Measurements from ENCODE around the gene IL19.

The IL19 gene

GRCh38 chr1:206867716-206868115, 97.1 kb downstream of the IL19 start:
- no peak overlapping the region for H2BK12ac ChIP-seq (ENCODE audit: low read length in 2 of 2)
- H2BK120ac ChIP-seq (ENCODE audit: low read depth, low read length): no peak overlapping the region
- DNase-seq: no peak
- no peaks in the 10 kb centered on the region for H3K79me1 ChIP-seq (replicated peaks; ENCODE audit: low read length, poor library complexity, severe bottlenecking)
- H3K4me2 ChIP-seq (ENCODE audit: low read length, poor library complexity, severe bottlenecking): no peak overlapping the region
- H3K4ac ChIP-seq (ENCODE audit: low read depth in 1 of 2, low read length in 2 of 2): no peak overlapping the region
- H3K14ac ChIP-seq (ENCODE audit: low read length in 2 of 2): no peak overlapping the region
- H3K18ac ChIP-seq (ENCODE audit: low read depth in 1 of 2, low read length in 2 of 2): no peak overlapping the region
- no peak overlapping the region for H2BK5ac ChIP-seq (ENCODE audit: low read depth, low read length, poor library complexity, severe bottlenecking)
- no peak overlapping the region for H3K9ac ChIP-seq (ENCODE audit: low read length)
- no peak overlapping the region for H2AK5ac ChIP-seq (ENCODE audit: low read length, severe bottlenecking)
- no peak overlapping the region for H3K27ac ChIP-seq (ENCODE audit: low read length, poor library complexity, severe bottlenecking)
- H4K91ac ChIP-seq (ENCODE audit: low read length): no peak overlapping the region
- H2BK15ac ChIP-seq (ENCODE audit: low read depth, poor library complexity, severe bottlenecking): no peak overlapping the region
- H2AFZ ChIP-seq (ENCODE audit: low read depth, low read length): no peak overlapping the region
- no peak overlapping the region for H3K23ac ChIP-seq (ENCODE audit: low read length in 2 of 2)
- peaks cover 3 to 40% of the 10 kb centered on the region in 2 experiments for H3K27me3 ChIP-seq (ENCODE audit: control insufficient read depth in 1 of 2, insufficient read depth in 1 of 2, low read length in 2 of 2)
- no peaks in the 10 kb centered on the region for H3K9me3 ChIP-seq (ENCODE audit: control insufficient read depth, low read length)
- no peaks in the 10 kb centered on the region for H3K4me1 ChIP-seq (ENCODE audit: control insufficient read depth, insufficient read depth, low read depth, low read length)
- H4K8ac ChIP-seq (ENCODE audit: low read length): no peak overlapping the region
- H3K36me3 ChIP-seq (ENCODE audit: control insufficient read depth in 1 of 2, insufficient read depth in 2 of 2, low read depth in 1 of 2, low read length in 2 of 2): no peaks in the 10 kb centered on the region
- no peak overlapping the region for H3K4me3 ChIP-seq (ENCODE audit: insufficient read depth in 1 of 2, low read depth in 1 of 2, low read length in 2 of 2)

DNA sequence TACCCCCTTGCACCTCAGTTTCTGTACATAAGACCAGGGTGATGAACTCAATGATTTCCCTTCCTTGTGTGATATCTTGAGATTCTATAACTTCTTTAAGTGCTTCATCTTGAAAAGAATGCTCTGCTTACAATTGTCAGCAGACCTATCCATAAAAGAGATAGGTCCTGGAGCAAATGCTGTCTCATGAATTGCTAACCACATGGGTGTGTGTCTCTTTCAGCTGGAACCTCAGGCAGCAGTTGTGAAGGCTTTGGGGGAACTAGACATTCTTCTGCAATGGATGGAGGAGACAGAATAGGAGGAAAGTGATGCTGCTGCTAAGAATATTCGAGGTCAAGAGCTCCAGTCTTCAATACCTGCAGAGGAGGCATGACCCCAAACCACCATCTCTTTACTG, 97.7 kb downstream of the IL19 start:
- Histone ChIP-seq H3K14ac (ENCODE audit: low read length in 2 of 2) (no peak overlapping the region), H3K79me1 (replicated peaks; ENCODE audit: low read length, poor library complexity, severe bottlenecking) (no peaks in the 10 kb centered on the region), H3K9ac (ENCODE audit: low read length) (no peak overlapping the region), H2BK15ac (ENCODE audit: low read depth, poor library complexity, severe bottlenecking) (no peak overlapping the region), H3K9me3 (ENCODE audit: control insufficient read depth, low read length) (no peaks in the 10 kb centered on the region), H2AK5ac (ENCODE audit: low read length, severe bottlenecking) (no peak overlapping the region), H3K4me3 (ENCODE audit: insufficient read depth in 1 of 2, low read depth in 1 of 2, low read length in 2 of 2) (no peak overlapping the region), H3K23ac (ENCODE audit: low read length in 2 of 2) (no peak overlapping the region), H4K91ac (ENCODE audit: low read length) (no peak overlapping the region), H2BK120ac (ENCODE audit: low read depth, low read length) (no peak overlapping the region), H3K4ac (ENCODE audit: low read depth in 1 of 2, low read length in 2 of 2) (no peak overlapping the region), H3K18ac (ENCODE audit: low read depth in 1 of 2, low read length in 2 of 2) (no peak overlapping the region), H3K36me3 (ENCODE audit: control insufficient read depth in 1 of 2, insufficient read depth in 2 of 2, low read depth in 1 of 2, low read length in 2 of 2) (no peaks in the 10 kb centered on the region), H3K27me3 (ENCODE audit: control insufficient read depth in 1 of 2, insufficient read depth in 1 of 2, low read length in 2 of 2) (peaks cover 0 to 35% of the 10 kb centered on the region in 2 experiments), H4K8ac (ENCODE audit: low read length) (no peak overlapping the region), H2BK5ac (ENCODE audit: low read depth, low read length, poor library complexity, severe bottlenecking) (no peak overlapping the region), H2AFZ (ENCODE audit: low read depth, low read length) (no peak overlapping the region), H3K27ac (ENCODE audit: low read length, poor library complexity, severe bottlenecking) (no peak overlapping the region), H3K4me2 (ENCODE audit: low read length, poor library complexity, severe bottlenecking) (no peak overlapping the region), H3K4me1 (ENCODE audit: control insufficient read depth, insufficient read depth, low read depth, low read length) (no peaks in the 10 kb centered on the region), H2BK12ac (ENCODE audit: low read length in 2 of 2) (no peak overlapping the region)
- DNase-seq: no peak
- WGBS: no CpG with 5 or more reads among the region's 1 CpG

- DNase-seq: peak; percentile 65
- H4K8ac ChIP-seq (ENCODE audit: low read length): no peak overlapping the region
- no peaks in the 10 kb centered on the region for H3K36me3 ChIP-seq (ENCODE audit: control insufficient read depth in 1 of 2, insufficient read depth in 2 of 2, low read depth in 1 of 2, low read length in 2 of 2)
- no peak overlapping the region for H3K23ac ChIP-seq (ENCODE audit: low read length in 2 of 2)
- H3K14ac ChIP-seq (ENCODE audit: low read length in 2 of 2): no peak overlapping the region
- H2AFZ ChIP-seq (ENCODE audit: low read depth, low read length): no peak overlapping the region
- H2AK5ac ChIP-seq (ENCODE audit: low read length, severe bottlenecking): no peak overlapping the region
- peaks cover 0 to 14% of the 10 kb centered on the region in 2 experiments for H3K27me3 ChIP-seq (ENCODE audit: control insufficient read depth in 1 of 2, insufficient read depth in 1 of 2, low read length in 2 of 2)
- no peak overlapping the region for H3K9ac ChIP-seq (ENCODE audit: low read length)
- no peak overlapping the region for H2BK15ac ChIP-seq (ENCODE audit: low read depth, poor library complexity, severe bottlenecking)
- no peak overlapping the region for H2BK5ac ChIP-seq (ENCODE audit: low read depth, low read length, poor library complexity, severe bottlenecking)
- no peaks in the 10 kb centered on the region for H3K9me3 ChIP-seq (ENCODE audit: control insufficient read depth, low read length)
- no peak overlapping the region for H3K4me3 ChIP-seq (ENCODE audit: insufficient read depth in 1 of 2, low read depth in 1 of 2, low read length in 2 of 2)
- no peak overlapping the region for H3K4ac ChIP-seq (ENCODE audit: low read depth in 1 of 2, low read length in 2 of 2)
- no peaks in the 10 kb centered on the region for H3K4me1 ChIP-seq (ENCODE audit: control insufficient read depth, insufficient read depth, low read depth, low read length)
- H3K27ac ChIP-seq (ENCODE audit: low read length, poor library complexity, severe bottlenecking): no peak overlapping the region
- no peak overlapping the region for H2BK12ac ChIP-seq (ENCODE audit: low read length in 2 of 2)
- 80% methylated on average over 3 of the region's 3 CpGs for WGBS
- no peak overlapping the region for H3K18ac ChIP-seq (ENCODE audit: low read depth in 1 of 2, low read length in 2 of 2)
- no peak overlapping the region for H2BK120ac ChIP-seq (ENCODE audit: low read depth, low read length)
- no peak overlapping the region for H4K91ac ChIP-seq (ENCODE audit: low read length)
- no peak overlapping the region for H3K4me2 ChIP-seq (ENCODE audit: low read length, poor library complexity, severe bottlenecking)
- H3K79me1 ChIP-seq (replicated peaks; ENCODE audit: low read length, poor library complexity, severe bottlenecking): no peaks in the 10 kb centered on the region
These were observed 101.6 kb downstream of the IL19 start for GRCh38 chr1:206872139-206872538.

DNA sequence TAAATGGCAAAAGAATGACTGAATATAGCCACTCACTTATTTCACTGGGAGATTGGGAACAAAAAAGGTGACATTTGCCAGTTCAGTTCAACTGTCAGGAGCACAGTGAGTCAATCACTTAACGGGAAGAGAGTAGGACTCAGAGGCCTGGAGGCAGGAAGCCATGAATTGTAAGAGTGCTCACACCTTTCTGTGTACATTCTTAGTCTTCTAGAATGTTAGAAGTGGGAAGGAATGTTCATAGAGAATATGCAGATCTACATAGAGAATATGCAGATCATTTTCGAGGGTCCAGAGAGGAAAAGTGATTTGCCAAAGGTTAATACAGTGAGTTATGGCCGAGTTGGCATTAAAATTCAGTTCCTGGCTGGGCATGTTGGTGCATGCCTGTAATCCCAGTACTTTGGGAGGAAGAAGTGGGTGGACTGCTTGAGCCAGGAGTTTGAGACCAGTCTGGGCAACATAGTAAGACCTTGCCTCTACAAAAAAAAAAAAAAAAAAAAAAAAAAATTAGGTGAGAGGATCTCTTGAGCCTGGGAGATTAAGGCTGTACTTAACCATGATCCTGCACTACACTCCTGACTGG, 103.1 kb downstream of the IL19 start:
- Histone ChIP-seq H2AFZ (ENCODE audit: low read depth, low read length) (no peak overlapping the region), H3K27me3 (ENCODE audit: control insufficient read depth in 1 of 2, insufficient read depth in 1 of 2, low read length in 2 of 2) (peaks cover 0 to 13% of the 10 kb centered on the region in 2 experiments), H4K91ac (ENCODE audit: low read length) (no peak overlapping the region), H3K14ac (ENCODE audit: low read length in 2 of 2) (no peak overlapping the region), H2BK120ac (ENCODE audit: low read depth, low read length) (no peak overlapping the region), H3K4ac (ENCODE audit: low read depth in 1 of 2, low read length in 2 of 2) (no peak overlapping the region), H2AK5ac (ENCODE audit: low read length, severe bottlenecking) (no peak overlapping the region), H2BK12ac (ENCODE audit: low read length in 2 of 2) (no peak overlapping the region), H3K79me1 (replicated peaks; ENCODE audit: low read length, poor library complexity, severe bottlenecking) (no peaks in the 10 kb centered on the region), H3K23ac (ENCODE audit: low read length in 2 of 2) (no peak overlapping the region), H4K8ac (ENCODE audit: low read length) (no peak overlapping the region), H3K9me3 (ENCODE audit: control insufficient read depth, low read length) (peaks cover 5% of the 10 kb centered on the region), H3K4me2 (ENCODE audit: low read length, poor library complexity, severe bottlenecking) (no peak overlapping the region), H2BK5ac (ENCODE audit: low read depth, low read length, poor library complexity, severe bottlenecking) (no peak overlapping the region), H3K4me1 (ENCODE audit: control insufficient read depth, insufficient read depth, low read depth, low read length) (no peaks in the 10 kb centered on the region), H2BK15ac (ENCODE audit: low read depth, poor library complexity, severe bottlenecking) (no peak overlapping the region), H3K18ac (ENCODE audit: low read depth in 1 of 2, low read length in 2 of 2) (peak overlapping the region in 1 of 2 experiments; percentile 21), H3K36me3 (ENCODE audit: control insufficient read depth in 1 of 2, insufficient read depth in 2 of 2, low read depth in 1 of 2, low read length in 2 of 2) (no peaks in the 10 kb centered on the region), H3K4me3 (ENCODE audit: insufficient read depth in 1 of 2, low read depth in 1 of 2, low read length in 2 of 2) (no peak overlapping the region), H3K9ac (ENCODE audit: low read length) (no peak overlapping the region), H3K27ac (ENCODE audit: low read length, poor library complexity, severe bottlenecking) (no peak overlapping the region)
- 84% methylated on average over 3 of the region's 3 CpGs for WGBS
- DNase-seq: no peak
